IPS-15b (cell line): Measurements from ENCODE around the gene FANCL.
A peak's percentile ranks its signal among the peaks of the same experiment; 100 is the strongest.
"Not testable (repeated sequence)": the region's sequence is repeated elsewhere in the genome, so short reads cannot be mapped to it uniquely, and the experiment has no call there.

Experiments
- H3K27me3 ChIP-seq: one replicate; pipeline ENCODE4 v1.6.1; 2013; ENCODE audit warnings: low read length; ENCODE audit not compliant: control insufficient read depth, insufficient read depth
- H3K36me3 ChIP-seq: one replicate; pipeline ENCODE4 v1.6.1; 2013; ENCODE audit warnings: low read length; ENCODE audit not compliant: control insufficient read depth, insufficient read depth
- H3K4me1 ChIP-seq: one replicate; pipeline ENCODE4 v1.6.1; 2013; ENCODE audit warnings: mild to moderate bottlenecking, low read length; ENCODE audit not compliant: control insufficient read depth, insufficient read depth
- H3K4me3 ChIP-seq: one replicate; pipeline ENCODE4 v1.5.1; 2013; ENCODE audit warnings: low read depth, low read length
- H3K9ac ChIP-seq: one replicate; pipeline ENCODE4 v1.6.1; 2013; ENCODE audit warnings: low read depth, mild to moderate bottlenecking, low read length
- H3K9me3 ChIP-seq: one replicate; pipeline ENCODE4 v1.6.1; 2013; ENCODE audit warnings: mild to moderate bottlenecking, low read length; ENCODE audit not compliant: control insufficient read depth, insufficient read depth

The FANCL gene

DNA sequence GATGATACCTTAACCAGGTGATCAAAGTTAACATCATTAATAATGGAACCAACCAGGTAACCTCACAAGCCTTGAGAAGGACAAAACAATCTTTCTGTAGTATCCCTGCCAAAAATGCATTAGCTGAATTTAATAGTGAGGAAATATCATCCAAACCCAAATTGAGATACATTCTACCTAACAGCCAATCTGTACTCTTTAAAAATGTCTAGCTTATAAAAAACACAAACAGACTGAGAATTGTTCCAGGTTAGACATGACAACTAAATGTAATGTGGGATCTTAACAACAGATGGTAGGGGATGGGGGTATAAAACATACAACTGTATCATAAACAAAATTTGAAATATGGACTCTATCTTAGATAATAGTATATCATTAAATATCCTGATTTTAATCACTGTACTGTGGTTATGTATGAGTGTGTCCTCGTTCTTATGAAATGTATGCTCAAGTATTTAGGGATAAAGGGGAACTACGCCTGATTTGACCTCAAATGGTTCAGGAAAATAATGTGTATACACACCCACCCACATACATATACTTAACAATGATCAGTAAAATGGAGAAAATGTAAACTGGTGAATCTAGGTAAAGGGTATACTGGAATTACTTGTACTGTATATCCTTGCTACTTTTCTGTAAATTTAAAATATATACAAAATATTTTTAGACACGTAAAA, 1.7 kb downstream of the FANCL start:
- Histone ChIP-seq H3K9me3 (no peaks in the 10 kb centered on the region), H3K36me3 (no peaks in the 10 kb centered on the region), H3K4me1 (peaks cover 10% of the 10 kb centered on the region), H3K4me3 (peak overlapping the region; percentile 63), H3K27me3 (no peaks in the 10 kb centered on the region), H3K9ac (no peak overlapping the region)

DNA sequence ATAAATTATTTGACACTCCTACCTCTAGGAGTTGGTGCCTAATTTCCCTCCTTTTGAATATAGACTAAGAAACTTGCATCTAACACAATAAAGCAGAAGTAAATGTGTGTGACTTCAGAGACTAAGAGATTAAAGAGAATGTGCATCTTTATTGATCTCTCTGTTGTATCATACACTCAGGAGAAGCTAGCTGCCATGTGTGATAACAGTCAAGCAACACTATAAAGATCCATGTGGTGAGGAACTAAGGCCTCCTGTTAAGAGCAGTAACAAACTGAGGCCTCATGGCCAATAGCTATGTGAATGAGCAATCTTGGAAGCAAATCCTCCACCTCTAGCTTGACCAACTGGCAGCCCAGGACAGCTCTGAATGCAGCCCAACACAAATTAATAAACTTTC, 3.4 kb downstream of the FANCL start:
- Histone ChIP-seq H3K4me1 (peaks cover 13% of the 10 kb centered on the region), H3K9ac (no peak overlapping the region), H3K27me3 (no peaks in the 10 kb centered on the region), H3K9me3 (no peaks in the 10 kb centered on the region), H3K4me3 (no peak overlapping the region), H3K36me3 (no peaks in the 10 kb centered on the region)

DNA sequence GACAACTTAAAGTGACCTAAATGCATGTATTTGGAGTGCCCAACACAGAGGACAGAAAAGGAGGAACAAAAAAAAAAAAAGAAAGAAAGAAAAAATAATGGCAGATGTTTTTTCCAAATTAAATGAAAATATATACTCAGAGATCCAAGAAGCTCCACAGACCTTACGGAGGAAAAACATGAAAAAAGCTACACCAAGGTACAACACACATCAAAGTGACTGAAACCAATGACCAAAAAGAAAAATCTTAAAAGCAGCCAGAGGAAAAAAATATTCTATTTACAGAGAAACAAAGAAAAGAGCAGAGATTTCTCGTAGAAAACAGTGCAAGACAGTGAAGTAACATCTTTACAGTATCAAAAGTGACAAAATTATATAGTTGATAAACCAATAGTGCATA, 5.1 kb downstream of the FANCL start:
- no peaks in the 10 kb centered on the region for H3K27me3 ChIP-seq
- H3K9me3 ChIP-seq: no peaks in the 10 kb centered on the region
- H3K9ac ChIP-seq: no peak overlapping the region
- H3K4me3 ChIP-seq: no peak overlapping the region
- H3K4me1 ChIP-seq: peaks cover 10% of the 10 kb centered on the region
- H3K36me3 ChIP-seq: no peaks in the 10 kb centered on the region

DNA sequence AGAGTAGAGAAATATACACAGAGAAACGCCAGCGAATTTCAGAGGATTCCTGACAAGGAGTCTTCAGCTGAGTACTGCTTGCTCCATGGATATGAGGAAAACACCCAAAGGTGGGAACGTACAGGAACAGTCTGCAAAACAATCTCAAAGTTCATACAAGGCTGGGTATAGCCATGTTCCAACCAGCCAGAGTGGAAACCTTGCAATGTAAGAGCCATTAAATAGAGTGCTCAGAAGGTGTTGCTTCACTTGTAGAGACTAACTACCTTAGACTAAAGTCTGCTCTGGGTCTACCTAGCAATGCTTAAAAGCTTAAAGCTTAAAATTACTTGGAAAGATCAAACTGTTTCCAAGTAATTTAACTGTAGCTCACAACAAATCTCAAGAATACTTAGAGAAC, 6.0 kb downstream of the FANCL start:
- Histone ChIP-seq H3K9ac (no peak overlapping the region), H3K9me3 (no peaks in the 10 kb centered on the region), H3K36me3 (no peaks in the 10 kb centered on the region), H3K4me3 (no peak overlapping the region), H3K27me3 (no peaks in the 10 kb centered on the region), H3K4me1 (peaks cover 10% of the 10 kb centered on the region)

DNA sequence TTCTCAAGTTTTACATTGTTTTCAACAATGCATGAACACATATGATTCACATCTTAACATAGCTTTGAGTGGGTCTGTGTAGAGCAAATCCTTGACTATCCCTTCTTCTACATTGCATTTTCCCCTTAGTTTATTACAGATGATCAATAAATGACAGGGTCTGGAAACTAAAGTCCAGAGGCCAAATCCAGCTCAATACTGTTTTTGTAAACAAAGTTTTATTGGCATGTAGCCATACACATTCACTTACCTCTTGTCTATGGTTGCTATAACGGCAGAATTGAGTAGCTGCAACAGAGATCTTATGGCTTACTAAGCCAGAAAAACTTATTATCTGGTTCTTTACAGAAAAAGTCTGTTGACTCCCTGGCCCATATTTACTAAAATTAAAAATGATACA, 12.8 kb downstream of the FANCL start:
- H3K4me1 ChIP-seq: no peaks in the 10 kb centered on the region
- H3K36me3 ChIP-seq: no peaks in the 10 kb centered on the region
- H3K9me3 ChIP-seq: no peaks in the 10 kb centered on the region

DNA sequence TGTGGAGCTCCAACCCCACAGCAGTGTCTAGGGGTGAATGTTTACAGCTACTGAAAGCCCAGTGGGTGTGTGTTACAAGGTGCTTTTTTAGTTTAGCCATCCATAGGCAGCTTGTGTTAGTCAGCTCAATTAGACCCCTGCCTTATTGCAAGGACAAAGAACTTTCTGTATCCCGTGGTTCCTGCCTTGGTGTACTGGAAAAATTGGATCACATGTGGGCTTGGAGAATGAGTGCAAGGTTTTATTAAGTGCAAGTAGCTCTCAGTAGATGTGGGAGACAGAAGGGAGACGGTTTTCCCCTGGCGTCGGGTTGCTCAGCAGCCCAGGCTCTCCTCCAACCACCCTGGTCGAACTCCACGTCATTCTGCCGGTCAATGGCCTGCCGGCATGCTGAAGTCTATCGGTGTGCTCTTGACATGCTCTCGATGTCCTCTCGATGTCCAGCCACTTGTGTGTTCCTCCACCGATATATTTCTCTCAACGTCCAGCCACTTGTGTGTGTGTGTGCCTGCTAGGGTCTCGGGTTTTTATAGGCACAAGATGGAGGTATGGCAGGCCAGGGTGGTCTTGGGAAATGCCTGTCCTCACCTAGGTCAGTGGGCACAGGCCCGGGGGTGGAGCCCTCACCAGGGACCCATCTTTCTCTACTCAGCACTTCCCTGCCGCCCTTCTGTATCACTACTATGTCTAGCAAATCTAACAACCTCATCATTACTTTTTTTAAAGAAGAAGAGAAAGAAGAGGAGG, 13.8 kb downstream of the FANCL start:
- Histone ChIP-seq H3K4me3 (no peak overlapping the region), H3K27me3 (no peaks in the 10 kb centered on the region), H3K36me3 (no peaks in the 10 kb centered on the region), H3K9me3 (no peaks in the 10 kb centered on the region), H3K9ac (no peak overlapping the region), H3K4me1 (no peaks in the 10 kb centered on the region)

More for the DNA sequence above, 12.8 kb downstream of the FANCL start:
- Histone ChIP-seq H3K27me3 (no peaks in the 10 kb centered on the region), H3K4me3 (no peak overlapping the region), H3K9ac (no peak overlapping the region)

DNA sequence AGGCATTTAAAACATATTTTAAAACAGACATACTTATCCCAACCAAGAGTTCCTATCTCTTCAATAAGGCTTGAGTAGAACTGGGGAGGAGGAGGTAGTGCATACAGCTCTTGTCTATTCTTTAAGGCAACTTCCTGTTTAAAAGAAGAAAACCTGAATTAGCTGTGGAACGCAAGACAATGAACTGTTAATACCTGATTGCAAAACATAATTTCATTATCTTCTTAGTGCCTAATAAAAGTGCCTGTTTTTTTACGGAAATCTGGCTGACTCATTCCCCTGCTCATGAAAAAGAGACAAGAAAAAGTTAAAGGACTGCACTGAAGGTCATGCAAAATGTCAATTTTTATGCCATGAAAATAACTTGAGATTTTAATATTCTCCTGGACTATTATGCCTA, 19.2 kb downstream of the FANCL start:
- no peak overlapping the region for H3K9ac ChIP-seq
- no peaks in the 10 kb centered on the region for H3K27me3 ChIP-seq
- no peaks in the 10 kb centered on the region for H3K9me3 ChIP-seq
- H3K4me1 ChIP-seq: no peaks in the 10 kb centered on the region
- H3K36me3 ChIP-seq: no peaks in the 10 kb centered on the region
- no peak overlapping the region for H3K4me3 ChIP-seq

DNA sequence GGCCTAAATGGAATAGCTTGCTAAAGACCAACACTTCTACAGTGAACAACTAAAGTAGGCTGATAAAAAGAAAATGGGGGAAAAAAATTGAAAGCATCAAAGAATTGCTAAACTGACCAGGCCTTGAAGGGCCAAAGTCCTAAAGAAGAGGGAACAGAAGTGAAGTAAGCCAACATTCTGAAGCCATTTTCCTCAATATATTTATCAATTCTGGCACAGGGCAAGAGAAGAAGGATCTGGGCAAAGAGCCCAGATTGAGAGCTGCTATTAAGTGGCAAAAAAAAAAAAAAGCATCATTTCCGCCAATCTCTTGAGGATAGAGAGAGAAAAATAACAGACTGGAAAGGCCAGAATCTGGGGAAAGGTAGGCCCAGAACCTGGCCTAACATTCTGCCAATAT, 25.7 kb downstream of the FANCL start:
- H3K9me3 ChIP-seq: peaks cover 3% of the 10 kb centered on the region
- H3K36me3 ChIP-seq: peaks cover 12% of the 10 kb centered on the region
- no peaks in the 10 kb centered on the region for H3K27me3 ChIP-seq
- H3K9ac ChIP-seq: no peak overlapping the region
- H3K4me3 ChIP-seq: no peak overlapping the region
- H3K4me1 ChIP-seq: no peaks in the 10 kb centered on the region

DNA sequence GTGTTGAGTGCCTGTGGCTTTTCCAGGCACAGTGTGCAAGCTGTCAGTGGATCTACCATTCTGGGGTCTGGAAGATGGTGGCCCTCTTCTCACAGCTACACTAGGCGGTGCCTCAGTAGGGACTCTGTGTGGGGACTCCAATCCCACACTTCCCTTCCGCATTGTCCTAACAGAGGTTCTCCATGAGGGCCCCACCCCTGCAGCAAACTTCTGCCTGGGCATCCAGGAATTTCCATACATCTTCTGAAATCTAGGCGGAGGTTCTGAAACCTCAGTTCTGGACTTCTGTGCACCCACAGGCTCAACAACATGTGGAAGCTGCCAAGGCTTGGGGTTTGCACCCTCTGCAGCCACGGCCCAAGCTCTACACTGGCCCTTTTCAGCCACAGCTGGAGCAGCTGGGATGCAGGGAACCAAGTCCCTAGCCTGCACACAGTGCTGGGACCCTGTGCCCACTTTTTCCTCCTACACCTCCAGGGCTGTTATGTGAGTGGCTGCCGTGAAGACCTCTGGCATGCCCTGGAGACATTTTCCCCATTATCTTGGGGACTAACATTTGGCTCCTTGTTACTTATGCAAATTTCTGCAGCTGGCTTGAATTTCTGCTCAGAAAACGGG, 30.1 kb downstream of the FANCL start:
- not testable (repeated sequence) for H3K4me3 ChIP-seq, H3K9me3 ChIP-seq, H3K9ac ChIP-seq, H3K27me3 ChIP-seq
- Histone ChIP-seq H3K4me1 (peaks cover 15% of the 10 kb centered on the region), H3K36me3 (peaks cover 12% of the 10 kb centered on the region)

DNA sequence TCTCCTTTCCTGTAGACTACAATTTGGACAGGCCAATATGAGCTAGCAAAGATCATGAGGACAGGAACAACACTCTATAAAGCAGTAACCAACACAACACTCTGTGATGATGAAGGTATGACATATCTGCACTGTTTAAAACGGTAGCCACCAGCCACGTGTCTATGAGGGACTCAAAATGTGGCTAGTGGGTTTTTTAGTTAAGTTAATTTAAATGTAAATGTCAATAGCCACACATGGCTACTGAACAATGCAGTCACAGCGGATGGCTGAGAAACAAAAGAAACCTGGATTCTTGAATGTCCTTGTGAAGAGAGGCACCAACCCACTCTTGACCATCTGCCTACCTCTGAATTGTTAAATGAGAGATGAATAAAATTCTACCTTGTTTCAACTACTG, 33.9 kb downstream of the FANCL start:
- no peaks in the 10 kb centered on the region for H3K27me3 ChIP-seq
- peaks cover 4% of the 10 kb centered on the region for H3K36me3 ChIP-seq
- no peak overlapping the region for H3K9ac ChIP-seq
- peaks cover 3% of the 10 kb centered on the region for H3K9me3 ChIP-seq
- H3K4me1 ChIP-seq: peaks cover 15% of the 10 kb centered on the region
- no peak overlapping the region for H3K4me3 ChIP-seq

DNA sequence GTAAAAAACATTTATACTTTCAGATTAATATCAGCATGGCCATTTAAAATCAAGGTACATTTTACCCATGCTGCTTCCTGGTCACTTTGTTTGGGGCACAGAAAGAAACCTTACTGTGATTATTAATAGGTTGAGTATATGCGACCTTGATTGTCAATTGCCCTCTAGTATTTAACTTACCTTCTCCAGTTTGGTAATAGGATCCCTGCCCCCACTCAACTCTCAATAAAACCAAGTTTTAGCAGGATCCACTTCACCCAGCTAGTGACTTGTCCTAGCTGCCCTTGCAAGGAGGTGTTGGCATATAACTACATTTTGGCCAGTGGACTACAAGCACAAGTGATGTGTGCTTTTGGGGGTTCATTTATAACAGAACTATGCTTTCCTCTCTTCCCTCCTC, 34.3 kb downstream of the FANCL start:
- H3K27me3 ChIP-seq: no peaks in the 10 kb centered on the region
- H3K36me3 ChIP-seq: peaks cover 2% of the 10 kb centered on the region
- no peak overlapping the region for H3K9ac ChIP-seq
- H3K4me3 ChIP-seq: no peak overlapping the region
- peaks cover 3% of the 10 kb centered on the region for H3K9me3 ChIP-seq
- peaks cover 15% of the 10 kb centered on the region for H3K4me1 ChIP-seq
